Central memory CD4-positive, alpha-beta T cell (primary cell): ENCODE measurements around the gene SDK1.
"Not testable (repeated sequence)": the region's sequence is repeated elsewhere in the genome, so short reads cannot be mapped to it uniquely, and the experiment has no call there.

Experiments used
- DNase-seq: peaks from one replicate; pipeline ENCODE4 v3.0.0; 2022

SDK1 gene

DNA sequence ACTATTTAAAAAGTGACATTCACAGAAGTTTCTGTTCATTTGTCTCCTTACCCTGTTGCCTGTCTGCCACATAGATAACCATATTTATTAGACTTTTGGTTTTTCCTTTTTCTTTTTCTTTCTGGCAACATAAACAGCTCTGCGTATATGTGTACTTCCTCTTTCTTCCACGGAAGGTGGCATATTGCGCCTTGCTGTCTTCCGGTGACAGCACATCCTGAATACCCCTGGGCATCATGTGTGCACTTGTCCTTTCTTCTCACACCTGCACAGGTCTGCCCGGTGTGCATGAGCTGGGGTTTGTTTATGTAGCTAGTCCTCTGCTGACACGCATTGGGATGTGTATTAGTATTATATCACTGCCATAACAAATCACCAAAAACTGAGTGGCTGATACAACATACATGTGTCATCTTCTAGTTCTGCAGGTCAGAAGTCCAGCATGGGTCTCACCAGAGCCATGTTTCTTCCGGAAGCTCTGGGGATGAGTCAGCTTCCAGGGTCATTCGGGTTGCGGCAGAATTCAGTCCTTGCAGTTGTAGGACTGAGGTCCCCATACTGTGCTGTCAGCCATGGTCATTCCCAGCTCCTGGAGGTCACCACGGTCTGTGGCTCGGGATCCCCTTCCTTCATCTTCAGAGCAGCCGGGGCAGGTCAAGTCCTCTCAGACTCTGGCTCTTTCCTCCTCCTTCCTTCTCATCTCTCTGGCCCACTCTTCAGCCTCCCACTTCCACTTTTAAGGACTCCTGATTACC lies 785.1 kb downstream of the SDK1 start:
- no peak for DNase-seq

GRCh38 chr7:4086723-4087122 lies 785.7 kb downstream of the SDK1 start:
- DNase-seq, result no peak

DNA sequence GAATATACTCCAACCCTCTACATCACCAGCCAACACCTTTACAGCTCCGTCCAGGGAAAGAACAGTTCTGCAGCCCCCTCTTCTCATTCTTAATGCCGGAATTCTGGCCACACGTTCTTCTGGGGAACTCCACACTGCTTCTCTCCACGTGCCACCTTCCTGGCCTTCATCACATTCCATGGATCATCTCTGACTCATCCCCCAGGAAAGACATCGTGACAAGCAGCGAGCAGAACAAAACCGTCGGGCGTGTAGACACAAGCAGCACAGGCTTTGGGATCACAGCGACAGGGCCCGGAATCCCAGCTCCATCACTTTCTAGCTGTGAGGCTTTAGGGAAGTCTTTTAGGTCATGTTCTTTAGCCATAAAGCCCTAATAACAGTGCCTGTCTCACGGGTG lies 790.7 kb downstream of the SDK1 start:
- no peak for DNase-seq

- no peak for DNase-seq
Observed at GRCh38 chr7:4093035-4093434, 792.0 kb downstream of the SDK1 start.

DNA sequence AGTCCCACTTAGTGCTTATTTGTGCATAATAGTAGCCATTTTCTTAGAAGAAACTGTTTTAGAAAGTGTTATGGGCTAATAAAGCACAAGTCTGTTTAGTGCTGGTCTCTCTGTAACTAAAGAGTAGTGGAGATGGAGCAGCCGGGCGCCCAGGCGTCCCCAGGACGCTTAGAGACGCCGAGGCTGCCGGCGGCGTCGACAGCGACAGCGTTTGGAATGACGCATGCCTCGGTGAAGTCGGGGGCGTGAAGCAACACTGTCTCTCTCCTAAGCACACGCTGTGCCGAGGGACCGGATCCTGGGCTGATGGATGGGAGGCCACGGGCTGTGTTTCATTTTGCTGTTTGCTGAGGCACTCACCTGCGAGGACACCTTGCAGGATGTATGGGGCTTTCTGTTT lies 792.4 kb downstream of the SDK1 start:
- no peak for DNase-seq

DNA sequence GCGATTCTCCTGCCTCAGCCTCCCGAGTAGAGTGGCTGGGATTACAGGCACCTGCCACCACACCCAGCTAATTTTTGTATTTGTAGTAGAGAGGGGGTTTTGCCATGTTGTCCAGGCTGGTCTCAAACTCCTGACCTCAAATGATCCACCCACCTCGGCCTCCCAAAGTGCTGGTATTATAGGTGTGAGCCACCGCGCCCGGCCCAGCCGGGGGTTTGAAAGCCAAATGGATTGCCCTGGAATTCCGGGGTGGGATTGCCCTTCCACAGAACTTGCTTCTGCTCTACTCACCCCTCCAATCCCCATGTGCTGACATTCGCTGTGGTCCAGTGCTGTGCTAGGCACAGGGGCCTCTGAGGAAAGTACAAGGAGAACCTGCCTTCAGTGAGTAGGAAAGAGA lies 793.1 kb downstream of the SDK1 start:
- DNase-seq, result not testable (repeated sequence)

DNA sequence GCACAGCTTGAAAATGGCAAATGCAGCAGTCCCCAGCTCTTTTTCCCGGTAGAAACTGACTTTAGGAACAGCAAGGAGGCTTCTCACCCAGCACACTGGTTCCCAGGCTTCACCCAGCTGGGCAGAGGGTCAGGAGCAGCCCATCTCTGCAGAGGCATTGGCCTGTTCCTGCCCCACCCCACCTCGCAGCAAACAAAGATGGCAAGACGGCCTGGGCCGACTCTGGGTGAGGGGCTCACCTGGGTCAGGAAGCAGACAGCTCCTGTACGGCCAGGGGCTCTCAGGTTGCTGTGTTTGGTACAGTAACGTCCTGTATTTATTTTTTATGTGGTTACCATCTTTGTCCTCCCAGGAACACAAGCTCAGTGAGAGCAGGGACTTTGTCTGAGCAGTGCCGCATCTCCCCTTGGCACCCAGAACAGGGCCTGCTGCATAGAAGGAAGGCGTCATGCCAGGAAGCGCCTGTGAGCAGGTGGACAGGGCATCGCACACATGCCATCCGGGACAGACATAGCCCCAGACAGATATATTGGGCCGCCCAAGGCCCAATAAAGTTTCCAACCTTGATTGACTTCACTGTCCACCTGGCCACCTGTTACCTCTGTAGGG lies 796.1 kb downstream of the SDK1 start:
- DNase-seq, result no peak

- no peak for DNase-seq
Observed at GRCh38 chr7:4098169-4098568, 797.1 kb downstream of the SDK1 start.

GRCh38 chr7:4099651-4100050 lies 798.6 kb downstream of the SDK1 start:
- no peak for DNase-seq

- DNase-seq, result no peak
Observed at GRCh38 chr7:4100148-4100547, 799.1 kb downstream of the SDK1 start.

GRCh38 chr7:4100691-4101090 lies 799.6 kb downstream of the SDK1 start:
- no peak for DNase-seq

- DNase-seq, result no peak
Observed at GRCh38 chr7:4102231-4102841, 801.3 kb downstream of the SDK1 start.

GRCh38 chr7:4103352-4104091 lies 802.5 kb downstream of the SDK1 start:
- DNase-seq, result no peak

GRCh38 chr7:4107839-4108238 lies 806.8 kb downstream of the SDK1 start:
- DNase-seq, result no peak

DNA sequence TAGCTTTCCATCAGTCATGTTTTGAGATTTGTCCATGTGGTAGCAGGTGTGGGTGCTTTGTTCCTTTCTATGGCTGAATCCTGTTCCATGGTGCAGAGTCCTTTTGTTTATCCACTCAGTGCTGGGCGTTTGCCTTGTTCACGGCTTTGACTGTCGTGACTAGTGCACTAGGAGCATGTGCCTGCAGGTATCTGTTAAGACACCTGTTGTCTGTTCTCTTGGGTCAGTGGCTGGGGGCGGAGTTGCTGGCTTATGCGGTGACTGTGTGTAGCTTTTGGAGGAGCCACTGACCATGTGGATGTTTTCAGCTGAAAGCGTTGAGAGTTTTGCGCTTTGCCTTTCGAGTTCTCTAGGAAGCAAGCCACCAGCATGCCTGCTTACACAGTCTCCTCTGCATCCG lies 807.9 kb downstream of the SDK1 start:
- no peak for DNase-seq

- DNase-seq, result no peak
Observed at GRCh38 chr7:4109481-4110110, 808.5 kb downstream of the SDK1 start.

DNA sequence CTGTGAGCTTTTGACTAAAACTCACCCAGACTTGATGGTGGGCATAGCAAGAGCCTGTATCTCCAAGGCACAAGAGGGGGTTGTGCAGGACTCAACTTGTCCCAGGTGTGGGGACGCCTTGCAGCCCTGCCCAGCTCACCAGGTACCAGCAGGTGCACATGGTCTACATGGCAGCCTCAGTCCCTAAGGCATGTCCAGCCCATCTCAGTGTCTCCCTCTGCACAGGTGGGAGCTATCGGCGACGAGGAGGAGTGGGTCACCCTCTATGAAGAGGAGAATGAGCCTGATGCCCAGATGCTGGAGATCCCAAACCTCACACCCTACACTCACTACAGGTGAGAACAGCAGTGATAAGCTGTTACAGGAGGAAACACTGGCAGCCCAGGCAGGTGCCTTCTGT lies 809.4 kb downstream of the SDK1 start:
- DNase-seq, result no peak

DNA sequence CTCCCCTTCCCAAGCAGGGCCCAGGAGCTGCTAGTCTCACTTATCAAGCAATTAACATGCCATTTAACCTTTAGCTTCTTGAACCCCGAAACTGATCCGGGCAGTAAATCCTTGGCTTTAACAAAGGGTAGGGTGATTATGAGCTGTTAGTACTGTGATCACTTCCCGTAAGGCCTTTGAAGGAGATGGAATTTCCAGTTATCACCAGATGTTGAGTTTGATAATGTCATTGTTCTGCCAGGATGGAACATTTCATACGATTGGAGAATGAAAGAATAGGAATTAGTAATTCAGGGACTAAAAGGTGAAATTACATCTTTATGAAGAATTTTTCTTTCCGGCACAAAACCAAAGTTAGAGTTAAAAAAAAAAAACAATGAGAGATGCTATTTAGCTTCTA lies 810.1 kb downstream of the SDK1 start:
- no peak for DNase-seq

DNA sequence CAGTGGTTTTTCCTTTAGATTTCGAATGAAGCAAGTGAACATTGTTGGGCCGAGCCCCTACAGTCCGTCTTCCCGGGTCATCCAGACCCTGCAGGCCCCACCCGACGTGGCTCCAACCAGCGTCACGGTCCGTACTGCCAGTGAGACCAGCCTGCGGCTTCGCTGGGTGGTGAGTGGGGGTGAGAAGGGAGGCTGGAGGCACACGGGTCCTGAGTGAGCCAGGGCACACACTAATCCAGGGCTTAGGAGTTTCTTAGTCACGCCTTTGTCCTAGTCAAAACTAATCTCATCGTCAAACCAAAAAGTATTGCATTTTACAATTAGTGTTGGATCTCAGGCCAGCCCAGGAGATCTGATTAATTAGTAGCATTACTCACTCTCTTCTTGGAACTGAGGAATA lies 812.2 kb downstream of the SDK1 start:
- no peak for DNase-seq

GRCh38 chr7:4113976-4114375 lies 812.9 kb downstream of the SDK1 start:
- no peak for DNase-seq

DNA sequence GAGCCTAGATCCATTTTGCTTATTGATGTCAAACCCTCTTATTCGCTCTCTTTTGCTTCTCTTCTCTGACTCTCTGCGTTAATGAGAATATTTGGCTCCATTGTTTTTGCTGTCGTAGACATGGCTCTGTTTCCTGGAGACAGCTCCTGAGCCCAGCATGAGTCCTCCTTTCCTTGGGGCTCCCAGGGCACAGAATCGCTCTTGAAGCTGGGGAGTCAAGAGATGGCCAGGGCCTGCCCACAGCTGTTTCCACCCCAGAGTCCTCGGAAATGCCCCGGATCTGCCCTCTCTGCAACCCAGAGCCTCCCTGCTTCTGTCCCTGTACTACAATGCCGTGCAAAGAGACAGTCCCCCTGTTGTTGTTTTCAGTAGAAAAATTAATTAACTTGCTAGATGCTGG lies 814.4 kb downstream of the SDK1 start:
- DNase-seq, result no peak

- no peak for DNase-seq
Observed at GRCh38 chr7:4115941-4116610, 815.0 kb downstream of the SDK1 start.

DNA sequence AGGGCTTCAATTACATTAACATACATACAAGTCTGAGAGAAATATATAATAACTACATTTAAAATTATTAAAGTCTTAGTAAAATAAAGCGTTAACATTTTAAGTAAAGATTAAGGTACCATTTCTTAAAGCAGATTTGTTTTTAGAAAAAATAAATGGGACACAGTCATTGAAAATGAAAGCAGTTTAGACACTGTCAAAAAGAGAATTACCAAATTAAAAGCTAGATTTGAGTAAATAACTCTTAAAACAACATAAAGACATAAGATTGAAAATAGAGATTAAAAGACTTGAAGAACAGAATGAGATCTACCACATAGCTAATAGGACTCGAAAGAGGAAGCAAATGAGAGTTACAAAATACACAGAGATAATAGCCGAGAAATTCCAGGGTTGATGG lies 818.8 kb downstream of the SDK1 start:
- DNase-seq, result no peak
